ENCODE data around the gene SENP3. TPM values are rescaled to one million over a fixed set of nuclear protein-coding genes. Genes with fewer than 3 reads are reported as not detected.
A peak's percentile ranks its signal among the peaks of the same experiment; 100 is the strongest.

Gene SENP3
- total and polyA plus RNA-seq, 2 of the 13 experiments (the other 11 are each of a cell fraction or from before 2014, with no cell fraction given): 55.8 to 75.4 TPM

DNA sequence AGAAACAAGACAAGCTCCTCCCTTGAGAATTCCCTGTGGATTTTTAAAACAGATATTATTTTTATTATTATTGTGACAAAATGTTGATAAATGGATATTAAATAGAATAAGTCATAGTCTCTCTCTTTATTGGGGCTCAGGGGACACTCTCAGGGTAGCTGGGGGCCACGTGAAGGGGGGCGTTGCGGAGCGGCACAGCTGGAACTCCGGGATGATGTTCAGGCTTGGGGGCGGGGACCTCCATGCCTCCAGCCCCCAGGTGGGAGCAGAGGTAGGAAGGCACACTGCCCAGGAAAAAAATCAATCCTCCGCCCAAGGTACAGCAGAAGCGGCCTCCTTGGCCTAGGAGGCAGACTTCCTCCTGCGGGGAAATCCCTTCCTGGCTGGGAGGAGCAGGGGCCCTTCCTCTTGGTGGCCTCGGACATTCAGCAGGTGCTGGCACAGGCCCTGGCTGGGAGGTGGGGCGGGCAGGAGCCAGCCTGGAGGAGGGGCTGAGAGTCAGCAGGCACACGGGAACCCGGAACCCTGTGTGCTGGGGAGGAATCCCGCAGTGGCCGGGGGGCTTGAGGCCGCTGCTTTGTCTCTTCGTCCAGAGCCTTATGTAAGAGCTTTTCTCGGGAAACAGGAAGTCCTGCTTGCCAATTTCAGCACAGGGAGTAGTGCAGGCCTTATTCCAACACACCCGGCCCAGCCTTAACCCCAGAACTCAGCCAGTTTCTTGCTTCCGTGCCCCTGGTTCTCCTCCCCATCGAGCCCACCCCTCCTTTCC lies 3.8 kb upstream of the SENP3 start (continued):
- TF ChIP-seq ZNF687 (CRISPR knock-in tag; IDR thresholded peaks at IDR 0.05) (peak; percentile 86), KDM5A (IDR thresholded peaks at IDR 0.05; ENCODE audit: borderline replicate concordance, low read length) (no peak), KLF12 (CRISPR knock-in tag; IDR thresholded peaks at IDR 0.05; ENCODE audit: borderline replicate concordance) (no peak), ZNF788 (CRISPR knock-in tag; IDR thresholded peaks at IDR 0.05; ENCODE audit: borderline replicate concordance) (no peak), SMARCE1 (IDR thresholded peaks at IDR 0.05; ENCODE audit: borderline replicate concordance) (no peak), ZNF20 (CRISPR knock-in tag; IDR thresholded peaks at IDR 0.05) (peak; percentile 79; the same call in 1 of the 2 replicates), ZKSCAN1 (IDR thresholded peaks at IDR 0.05; ENCODE audit: low read length) (no peak), NFYB (CRISPR knock-in tag; IDR thresholded peaks at IDR 0.05) (no peak), MAF1 (CRISPR knock-in tag; IDR thresholded peaks at IDR 0.05; ENCODE audit: borderline replicate concordance) (no peak), BRF2 (CRISPR knock-in tag; IDR thresholded peaks at IDR 0.05) (no peak; the same call in 1 of the 2 replicates), MLLT10 (CRISPR knock-in tag; IDR thresholded peaks at IDR 0.05) (no peak)
- TF ChIP-seq, protein P1, sequence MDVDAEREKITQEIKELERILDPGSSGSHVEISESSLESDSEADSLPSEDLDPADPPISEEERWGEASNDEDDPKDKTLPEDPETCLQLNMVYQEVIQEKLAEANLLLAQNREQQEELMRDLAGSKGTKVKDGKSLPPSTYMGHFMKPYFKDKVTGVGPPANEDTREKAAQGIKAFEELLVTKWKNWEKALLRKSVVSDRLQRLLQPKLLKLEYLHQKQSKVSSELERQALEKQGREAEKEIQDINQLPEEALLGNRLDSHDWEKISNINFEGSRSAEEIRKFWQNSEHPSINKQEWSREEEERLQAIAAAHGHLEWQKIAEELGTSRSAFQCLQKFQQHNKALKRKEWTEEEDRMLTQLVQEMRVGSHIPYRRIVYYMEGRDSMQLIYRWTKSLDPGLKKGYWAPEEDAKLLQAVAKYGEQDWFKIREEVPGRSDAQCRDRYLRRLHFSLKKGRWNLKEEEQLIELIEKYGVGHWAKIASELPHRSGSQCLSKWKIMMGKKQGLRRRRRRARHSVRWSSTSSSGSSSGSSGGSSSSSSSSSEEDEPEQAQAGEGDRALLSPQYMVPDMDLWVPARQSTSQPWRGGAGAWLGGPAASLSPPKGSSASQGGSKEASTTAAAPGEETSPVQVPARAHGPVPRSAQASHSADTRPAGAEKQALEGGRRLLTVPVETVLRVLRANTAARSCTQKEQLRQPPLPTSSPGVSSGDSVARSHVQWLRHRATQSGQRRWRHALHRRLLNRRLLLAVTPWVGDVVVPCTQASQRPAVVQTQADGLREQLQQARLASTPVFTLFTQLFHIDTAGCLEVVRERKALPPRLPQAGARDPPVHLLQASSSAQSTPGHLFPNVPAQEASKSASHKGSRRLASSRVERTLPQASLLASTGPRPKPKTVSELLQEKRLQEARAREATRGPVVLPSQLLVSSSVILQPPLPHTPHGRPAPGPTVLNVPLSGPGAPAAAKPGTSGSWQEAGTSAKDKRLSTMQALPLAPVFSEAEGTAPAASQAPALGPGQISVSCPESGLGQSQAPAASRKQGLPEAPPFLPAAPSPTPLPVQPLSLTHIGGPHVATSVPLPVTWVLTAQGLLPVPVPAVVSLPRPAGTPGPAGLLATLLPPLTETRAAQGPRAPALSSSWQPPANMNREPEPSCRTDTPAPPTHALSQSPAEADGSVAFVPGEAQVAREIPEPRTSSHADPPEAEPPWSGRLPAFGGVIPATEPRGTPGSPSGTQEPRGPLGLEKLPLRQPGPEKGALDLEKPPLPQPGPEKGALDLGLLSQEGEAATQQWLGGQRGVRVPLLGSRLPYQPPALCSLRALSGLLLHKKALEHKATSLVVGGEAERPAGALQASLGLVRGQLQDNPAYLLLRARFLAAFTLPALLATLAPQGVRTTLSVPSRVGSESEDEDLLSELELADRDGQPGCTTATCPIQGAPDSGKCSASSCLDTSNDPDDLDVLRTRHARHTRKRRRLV (CRISPR knock-in tag; IDR thresholded peaks at IDR 0.05): no peak
- TF ChIP-seq, protein P2, sequence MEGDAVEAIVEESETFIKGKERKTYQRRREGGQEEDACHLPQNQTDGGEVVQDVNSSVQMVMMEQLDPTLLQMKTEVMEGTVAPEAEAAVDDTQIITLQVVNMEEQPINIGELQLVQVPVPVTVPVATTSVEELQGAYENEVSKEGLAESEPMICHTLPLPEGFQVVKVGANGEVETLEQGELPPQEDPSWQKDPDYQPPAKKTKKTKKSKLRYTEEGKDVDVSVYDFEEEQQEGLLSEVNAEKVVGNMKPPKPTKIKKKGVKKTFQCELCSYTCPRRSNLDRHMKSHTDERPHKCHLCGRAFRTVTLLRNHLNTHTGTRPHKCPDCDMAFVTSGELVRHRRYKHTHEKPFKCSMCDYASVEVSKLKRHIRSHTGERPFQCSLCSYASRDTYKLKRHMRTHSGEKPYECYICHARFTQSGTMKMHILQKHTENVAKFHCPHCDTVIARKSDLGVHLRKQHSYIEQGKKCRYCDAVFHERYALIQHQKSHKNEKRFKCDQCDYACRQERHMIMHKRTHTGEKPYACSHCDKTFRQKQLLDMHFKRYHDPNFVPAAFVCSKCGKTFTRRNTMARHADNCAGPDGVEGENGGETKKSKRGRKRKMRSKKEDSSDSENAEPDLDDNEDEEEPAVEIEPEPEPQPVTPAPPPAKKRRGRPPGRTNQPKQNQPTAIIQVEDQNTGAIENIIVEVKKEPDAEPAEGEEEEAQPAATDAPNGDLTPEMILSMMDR (CRISPR knock-in tag; IDR thresholded peaks at IDR 0.05): peak; percentile 27
- TF ChIP-seq, protein P3, sequence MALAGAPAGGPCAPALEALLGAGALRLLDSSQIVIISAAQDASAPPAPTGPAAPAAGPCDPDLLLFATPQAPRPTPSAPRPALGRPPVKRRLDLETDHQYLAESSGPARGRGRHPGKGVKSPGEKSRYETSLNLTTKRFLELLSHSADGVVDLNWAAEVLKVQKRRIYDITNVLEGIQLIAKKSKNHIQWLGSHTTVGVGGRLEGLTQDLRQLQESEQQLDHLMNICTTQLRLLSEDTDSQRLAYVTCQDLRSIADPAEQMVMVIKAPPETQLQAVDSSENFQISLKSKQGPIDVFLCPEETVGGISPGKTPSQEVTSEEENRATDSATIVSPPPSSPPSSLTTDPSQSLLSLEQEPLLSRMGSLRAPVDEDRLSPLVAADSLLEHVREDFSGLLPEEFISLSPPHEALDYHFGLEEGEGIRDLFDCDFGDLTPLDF (CRISPR knock-in tag; IDR thresholded peaks at IDR 0.05): no peak
